Measurements from ENCODE around the gene LOXHD1.

Gene LOXHD1

DNA sequence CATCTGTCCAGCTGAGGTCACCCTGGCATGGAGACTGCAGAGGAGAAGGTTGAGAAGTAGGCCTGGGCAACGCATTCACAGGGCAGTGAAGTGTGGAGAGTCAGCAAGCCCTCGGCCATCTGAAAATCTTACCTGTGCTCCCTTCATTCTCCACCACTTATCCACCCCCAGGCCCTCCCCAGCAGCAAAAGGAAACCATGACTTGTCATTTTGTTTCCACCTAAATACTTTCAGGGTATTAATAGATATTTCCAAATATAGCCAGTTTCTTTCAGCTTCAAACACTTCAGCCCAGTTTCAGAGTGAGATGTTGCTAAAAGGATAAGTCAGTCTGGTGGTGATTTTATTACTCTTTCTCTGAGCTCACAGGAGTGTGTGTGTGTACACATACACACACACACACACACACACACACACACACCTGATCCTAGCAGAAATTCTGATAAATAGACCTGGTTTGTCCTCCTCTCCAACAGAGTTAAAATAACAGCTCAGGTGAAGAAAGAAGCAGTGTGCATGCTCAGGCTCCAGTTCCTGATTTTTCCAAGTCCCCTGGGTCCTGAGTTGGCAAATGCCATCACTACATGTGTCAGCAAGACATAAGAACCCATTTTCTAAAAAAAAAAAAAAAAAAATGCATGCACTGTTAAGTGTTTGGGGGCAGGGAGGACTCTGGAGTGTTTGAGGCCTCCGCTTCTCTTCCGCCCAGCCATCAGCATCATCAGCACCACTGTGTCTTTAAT lies 82.8 kb downstream of the LOXHD1 start:
- no peak for DNase-seq (ENCODE audit: low spot score)

DNA sequence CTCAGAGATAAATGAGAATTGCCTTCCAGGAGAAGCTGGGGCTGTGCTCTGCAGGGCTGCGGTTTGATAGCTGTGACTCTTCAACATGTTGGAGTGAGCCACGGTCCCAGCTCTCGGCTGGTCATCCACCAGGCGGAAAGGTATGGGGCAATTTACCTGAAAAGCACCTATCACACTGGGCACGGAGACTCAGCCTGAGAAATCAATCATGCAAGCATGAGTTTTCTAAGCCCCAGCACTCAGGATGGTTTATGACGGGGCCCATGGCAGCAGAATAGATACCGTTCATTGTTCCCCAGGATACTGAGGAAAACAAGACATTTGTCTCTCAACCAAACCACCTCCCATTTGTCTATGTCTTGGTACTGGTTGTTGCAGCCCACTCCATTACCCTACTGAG lies 83.9 kb downstream of the LOXHD1 start:
- DNase-seq (ENCODE audit: low spot score): no peak

GRCh38 chr18:46571756-46572155 lies 85.3 kb downstream of the LOXHD1 start:
- no peak for DNase-seq (ENCODE audit: low spot score)

GRCh38 chr18:46570666-46571065 lies 86.4 kb downstream of the LOXHD1 start:
- no peak for DNase-seq (ENCODE audit: low spot score)

GRCh38 chr18:46570134-46570533 lies 86.9 kb downstream of the LOXHD1 start:
- DNase-seq (ENCODE audit: low spot score): no peak

- no peak for DNase-seq (ENCODE audit: low spot score)
Observed at GRCh38 chr18:46569211-46569610, 87.8 kb downstream of the LOXHD1 start.

- no peak for DNase-seq (ENCODE audit: low spot score)
Observed at GRCh38 chr18:46567196-46567595, 89.8 kb downstream of the LOXHD1 start.

DNA sequence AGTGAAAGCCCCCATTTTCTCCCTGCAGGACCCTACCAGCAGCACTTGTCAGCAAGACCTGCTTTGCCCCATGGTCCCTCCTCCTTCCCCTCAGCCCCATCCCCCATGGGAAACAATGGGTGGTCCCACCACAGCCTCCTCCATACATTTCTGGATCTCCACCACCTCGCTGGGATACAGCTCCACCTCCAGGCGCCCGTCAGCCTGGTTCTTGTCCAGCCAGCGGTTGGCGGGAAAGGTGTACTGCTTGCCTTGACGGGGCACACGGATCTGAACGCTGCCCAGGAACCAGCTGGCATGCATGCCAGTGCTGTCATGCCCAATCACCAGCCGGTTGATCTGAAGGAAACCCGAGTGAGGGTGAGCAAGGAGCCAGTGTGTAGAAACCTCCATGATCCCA lies 90.9 kb downstream of the LOXHD1 start:
- no peak for DNase-seq (ENCODE audit: low spot score)

- DNase-seq (ENCODE audit: low spot score): no peak
Observed at GRCh38 chr18:46565256-46565655, 91.8 kb downstream of the LOXHD1 start.

- no peak for DNase-seq (ENCODE audit: low spot score)
Observed at GRCh38 chr18:46563317-46563716, 93.7 kb downstream of the LOXHD1 start.

GRCh38 chr18:46562674-46563192 lies 94.3 kb downstream of the LOXHD1 start:
- DNase-seq (ENCODE audit: low spot score): no peak

DNA sequence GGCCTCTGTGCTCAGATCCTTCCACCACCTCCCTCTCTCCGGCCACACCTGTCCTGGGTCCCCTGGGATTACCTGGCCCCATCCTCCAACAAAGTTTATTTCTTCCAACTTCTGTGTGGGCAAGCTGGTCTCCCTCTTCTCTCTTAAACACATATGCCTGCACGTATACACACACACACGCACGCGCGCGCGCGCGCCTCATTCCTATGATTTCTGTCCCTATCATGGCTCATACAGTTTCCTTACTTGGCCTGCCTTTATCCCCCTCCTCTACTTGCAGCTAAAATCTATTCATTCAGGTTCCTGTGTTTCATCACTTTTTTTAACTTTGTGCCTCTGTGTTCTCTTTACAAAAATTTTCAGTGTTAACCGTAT lies 96.4 kb downstream of the LOXHD1 start:
- DNase-seq (ENCODE audit: low spot score): no peak

DNA sequence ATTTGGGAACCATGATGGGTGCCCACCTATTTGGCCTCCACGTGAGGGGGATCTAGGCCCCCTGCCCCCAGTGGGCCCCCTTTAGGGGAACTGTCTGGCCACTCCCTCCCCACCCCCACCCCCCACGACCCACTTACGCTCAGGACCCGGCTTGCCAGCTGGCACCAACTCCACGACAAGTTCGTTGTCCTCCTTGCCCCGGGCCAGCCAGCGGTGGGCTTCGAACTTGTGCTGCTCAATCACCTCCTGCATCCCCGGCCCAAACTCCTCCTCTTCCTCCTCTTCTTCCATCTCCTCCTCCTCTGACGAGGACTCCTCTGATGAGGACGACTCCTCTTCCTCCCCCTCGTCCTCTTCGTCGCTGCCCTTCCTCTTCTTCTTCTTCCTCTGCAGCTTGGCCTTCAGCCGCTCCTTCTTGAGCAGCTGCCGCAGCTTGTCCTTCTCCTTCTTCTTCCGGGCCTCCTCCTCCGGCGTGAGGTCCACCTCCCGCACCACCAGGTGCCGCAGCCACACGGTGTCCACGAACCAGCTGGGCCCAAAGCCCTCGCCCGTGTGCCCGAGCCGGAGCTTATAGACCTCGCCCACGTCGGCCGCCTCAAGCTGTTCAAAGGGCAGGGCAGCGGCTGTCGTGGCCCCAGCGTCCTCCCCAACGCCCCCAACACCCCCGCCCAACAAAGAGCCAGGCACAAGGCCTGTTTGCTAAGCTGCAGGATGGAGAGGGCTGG lies 96.9 kb downstream of the LOXHD1 start:
- no peak for DNase-seq (ENCODE audit: low spot score)

DNA sequence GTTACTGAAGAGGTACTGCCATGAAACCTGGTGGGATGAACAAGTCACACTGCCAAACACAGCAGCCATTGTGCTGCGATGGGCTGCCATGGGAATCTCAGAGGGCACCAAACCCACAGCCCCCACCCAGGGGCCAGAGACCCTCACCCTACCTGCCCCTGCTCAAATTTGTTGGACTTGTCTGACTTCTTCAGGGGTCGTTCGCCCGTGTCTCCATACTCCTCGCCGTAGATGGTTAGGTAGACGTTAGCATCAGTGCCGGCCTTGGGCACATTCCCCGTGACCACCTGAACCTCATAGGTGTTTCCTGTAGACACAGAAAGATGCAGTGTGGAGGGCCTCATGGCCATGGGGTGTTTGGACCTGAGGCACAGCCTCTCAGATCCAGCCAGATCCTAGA lies 97.7 kb downstream of the LOXHD1 start:
- DNase-seq (ENCODE audit: low spot score): no peak

DNA sequence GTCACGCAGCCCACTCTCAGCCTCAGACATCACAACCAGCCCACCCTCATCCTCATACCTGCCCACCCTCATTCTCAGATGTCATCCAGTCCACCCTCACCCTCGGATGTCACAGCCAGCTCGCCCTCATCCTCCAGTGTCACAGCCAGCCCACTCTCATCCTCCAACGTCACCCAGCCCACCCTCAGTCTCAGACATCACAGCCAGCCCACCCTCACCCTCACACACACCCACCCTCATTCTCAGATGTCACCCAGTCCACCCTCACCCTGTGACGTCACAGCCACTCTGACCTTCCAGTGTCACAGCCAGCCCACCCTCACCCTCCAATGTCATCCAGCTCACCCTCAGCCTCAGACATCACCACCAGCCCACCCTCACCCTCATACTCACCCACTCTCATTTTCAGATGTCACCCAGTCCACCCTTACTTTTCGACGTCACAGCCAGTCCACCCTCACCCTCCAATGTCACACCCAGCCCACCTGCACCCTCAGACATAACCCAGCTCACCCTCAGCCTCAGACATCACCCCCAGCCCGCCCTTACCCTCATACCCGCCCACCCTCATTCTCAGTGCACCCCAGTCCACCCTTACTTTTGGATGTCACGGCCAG lies 100.3 kb downstream of the LOXHD1 start:
- DNase-seq (ENCODE audit: low spot score): no peak

GRCh38 chr18:46555724-46556123 lies 101.3 kb downstream of the LOXHD1 start:
- peak; percentile 43 for DNase-seq (ENCODE audit: low spot score)

DNA sequence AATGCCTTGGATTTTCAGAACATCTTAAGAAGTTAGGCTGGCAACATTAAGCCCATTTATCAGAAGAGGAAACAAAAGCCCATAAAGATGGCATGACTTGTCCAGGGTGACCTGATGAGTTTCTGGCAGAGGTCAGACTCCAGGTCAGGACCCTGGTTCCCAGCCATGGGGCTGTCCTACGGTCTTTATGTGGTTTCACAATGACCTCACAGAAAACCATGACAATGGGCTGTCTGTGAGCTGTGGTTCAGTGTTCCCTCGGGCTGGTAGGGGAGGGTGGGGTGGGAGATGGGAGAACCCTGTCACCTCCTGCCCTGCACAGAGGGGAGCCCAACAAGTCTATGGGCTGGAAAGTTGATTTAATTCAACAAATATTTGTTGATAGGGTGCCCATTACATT lies 101.8 kb downstream of the LOXHD1 start:
- DNase-seq (ENCODE audit: low spot score): no peak

DNA sequence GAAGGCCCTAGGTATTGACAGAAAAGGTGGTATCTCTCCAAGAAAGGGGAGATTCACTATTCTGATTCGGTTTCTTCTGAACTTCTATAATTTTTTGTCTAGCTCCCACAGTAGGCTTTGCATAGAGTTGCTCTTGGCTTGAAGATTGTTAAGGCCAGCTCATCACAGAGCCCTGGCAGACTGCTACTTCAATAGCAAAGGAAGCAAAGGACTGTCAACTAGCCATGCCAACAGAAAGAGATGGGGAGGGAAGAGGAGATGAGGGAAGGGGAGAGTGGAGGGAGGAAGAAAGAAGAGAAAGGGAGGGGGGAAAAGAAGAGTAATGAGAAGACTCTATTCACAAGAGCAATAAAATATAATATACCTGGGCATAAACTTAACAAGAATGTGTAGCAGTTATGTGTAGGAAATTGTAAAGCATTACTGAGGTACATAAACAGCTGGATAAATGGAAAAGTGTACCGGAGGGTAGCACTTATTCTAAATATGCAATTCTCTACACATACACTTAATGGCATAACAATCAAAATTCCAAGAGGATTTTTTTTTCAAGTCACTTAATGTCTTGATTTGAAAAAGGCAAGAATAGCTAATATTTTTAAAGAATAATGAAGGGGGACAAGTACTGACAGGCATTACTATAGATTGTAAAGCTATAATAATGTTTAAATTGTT lies 102.5 kb downstream of the LOXHD1 start:
- DNase-seq (ENCODE audit: low spot score): no peak

DNA sequence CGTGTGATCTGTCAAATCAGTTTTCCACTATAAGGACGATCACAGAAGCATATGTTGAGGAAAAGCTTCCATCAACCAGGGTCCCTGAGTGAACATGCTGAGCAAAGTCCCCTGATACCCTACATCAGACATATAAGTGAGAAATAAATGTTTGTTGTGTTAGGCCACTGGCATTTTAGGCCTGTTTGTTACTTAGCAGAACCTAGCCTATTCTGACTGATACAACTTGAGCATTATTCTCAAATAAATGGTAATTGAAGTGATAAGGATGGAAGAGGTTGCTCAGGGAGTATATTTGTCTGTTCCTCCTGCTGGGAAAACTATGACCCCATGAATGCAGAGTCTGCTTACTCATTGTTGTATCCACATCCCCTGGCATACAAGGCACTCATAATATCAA lies 106.4 kb downstream of the LOXHD1 start:
- DNase-seq (ENCODE audit: low spot score): no peak

DNA sequence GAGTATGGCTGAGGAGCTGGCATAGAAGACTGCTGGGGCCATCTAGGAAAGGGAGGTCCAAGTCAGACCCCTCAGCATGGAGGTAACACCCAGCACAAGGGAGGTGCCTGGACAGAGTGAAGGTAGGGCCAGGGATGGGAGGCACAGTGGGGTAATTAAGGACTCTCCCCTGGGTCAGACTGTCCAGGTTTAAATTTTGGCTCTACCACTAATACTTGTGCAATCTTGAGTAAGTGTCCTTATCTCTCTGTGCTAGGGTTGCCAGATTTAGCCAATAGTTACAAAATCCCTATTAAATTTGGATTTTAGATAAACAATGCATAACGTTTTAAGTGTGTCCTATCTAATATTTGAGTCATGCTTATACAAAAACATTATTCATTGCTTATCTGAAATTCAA lies 109.5 kb downstream of the LOXHD1 start:
- no peak for DNase-seq (ENCODE audit: low spot score)

GRCh38 chr18:46546111-46546640 lies 110.8 kb downstream of the LOXHD1 start:
- no peak for DNase-seq (ENCODE audit: low spot score)

DNA sequence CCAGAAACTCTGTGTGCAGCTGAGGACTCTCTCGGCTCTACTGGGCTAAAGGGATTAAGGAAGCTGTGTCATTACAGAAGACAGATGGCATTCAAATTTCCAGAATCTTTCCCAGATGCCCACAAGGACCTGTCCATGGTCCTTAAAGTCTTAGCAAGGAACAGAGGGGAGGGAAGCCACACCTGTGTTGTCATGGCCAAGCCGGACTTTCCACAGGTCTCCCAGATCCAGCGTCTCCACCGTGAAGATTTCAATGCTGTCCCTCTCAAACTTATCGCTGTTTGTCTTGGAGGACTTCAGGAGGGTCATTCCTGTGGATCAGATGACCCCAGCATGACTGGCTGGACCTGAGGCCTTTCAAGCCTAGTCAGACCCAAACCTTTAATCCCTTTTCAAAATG lies 114.5 kb downstream of the LOXHD1 start:
- no peak for DNase-seq (ENCODE audit: low spot score)
